GM12875 (cell line): ENCODE measurements around the gene CST7.

ENCODE experiments used
- H3K4me3 ChIP-seq: one replicate; pipeline ENCODE4 v1.5.1; 2011; ENCODE audit warnings: low read depth, low read length, control low read depth
- CTCF ChIP-seq: IDR thresholded peaks from 2 replicates; pipeline ENCODE4 v1.5.1; 2011; ENCODE audit warnings: low read depth, mild to moderate bottlenecking, control low read depth, inconsistent platforms, low read length, moderate library complexity, borderline replicate concordance; ENCODE audit not compliant: insufficient read depth

CST7 gene

GRCh38 chr20:24963672-24964505 lies 14.8 kb downstream of the CST7 start:
- H3K4me3 ChIP-seq: no peak overlapping the region
- no peak for TF ChIP-seq CTCF

GRCh38 chr20:24964506-24964840 lies 15.4 kb downstream of the CST7 start:
- H3K4me3 ChIP-seq: no peak overlapping the region
- no peak for TF ChIP-seq CTCF

- no peak for TF ChIP-seq CTCF
- H3K4me3 ChIP-seq: no peak overlapping the region
Measured at GRCh38 chr20:24965065-24965919, 16.2 kb downstream of the CST7 start.

- no peak overlapping the region for H3K4me3 ChIP-seq
- TF ChIP-seq CTCF: no peak
Measured at GRCh38 chr20:24966317-24967012, 17.4 kb downstream of the CST7 start.

- H3K4me3 ChIP-seq: no peak overlapping the region
- no peak for TF ChIP-seq CTCF
Measured at GRCh38 chr20:24968278-24968800, 19.3 kb downstream of the CST7 start.

GRCh38 chr20:24969186-24970029 lies 20.3 kb downstream of the CST7 start:
- TF ChIP-seq CTCF: no peak
- H3K4me3 ChIP-seq: no peak overlapping the region
